HG03139 (cell line): ENCODE data around the gene AGBL1.
"Not testable (repeated sequence)": the region's sequence is repeated elsewhere in the genome, so short reads cannot be mapped to it uniquely, and the experiment has no call there.

Source experiments
- ATAC-seq: cut with Tn5 transposase; IDR thresholded peaks from one replicate; pipeline ENCODE4 v1.9.1; 2021; ENCODE audit not compliant: unreplicated experiment

The AGBL1 gene

GRCh38 chr15:87032295-87032694 lies 952.6 kb downstream of the AGBL1 start:
- ATAC-seq: no peak

GRCh38 chr15:87033056-87033455 lies 953.4 kb downstream of the AGBL1 start:
- no peak for ATAC-seq

- no peak for ATAC-seq
These were observed 955.2 kb downstream of the AGBL1 start for GRCh38 chr15:87034886-87035285.

GRCh38 chr15:87038404-87038803 lies 958.7 kb downstream of the AGBL1 start:
- ATAC-seq: no peak

GRCh38 chr15:87042619-87043018 lies 962.9 kb downstream of the AGBL1 start:
- ATAC-seq: not testable (repeated sequence)

GRCh38 chr15:87045746-87046145 lies 966.1 kb downstream of the AGBL1 start:
- no peak for ATAC-seq

- ATAC-seq: no peak
These were observed 967.7 kb downstream of the AGBL1 start for GRCh38 chr15:87047203-87047965.
